Measurements from ENCODE around the gene AWAT2.

The AWAT2 gene

GRCh38 chrX:70066646-70067045, 16.9 kb upstream of the AWAT2 start:
- no peak overlapping the region for H3K27ac Mint-ChIP-seq
- H3K36me3 Mint-ChIP-seq (ENCODE audit: low read depth) = no peaks in the 10 kb centered on the region
- H3K9me3 Mint-ChIP-seq = peaks cover 13% of the 10 kb centered on the region
- H3K27me3 Mint-ChIP-seq (ENCODE audit: low read depth) = peaks cover 6% of the 10 kb centered on the region
- TF ChIP-seq CTCF (IDR thresholded peaks at IDR 0.05; ENCODE audit: unreplicated experiment in 3 of 3) = no peak
- no peak overlapping the region for H3K4me3 Mint-ChIP-seq
- H3K4me1 Mint-ChIP-seq = no peaks in the 10 kb centered on the region

- Mint-ChIP-seq H3K27me3 (ENCODE audit: low read depth) (peaks cover 6% of the 10 kb centered on the region), H3K27ac (no peak overlapping the region), H3K4me3 (no peak overlapping the region), H3K4me1 (no peaks in the 10 kb centered on the region), H3K36me3 (ENCODE audit: low read depth) (no peaks in the 10 kb centered on the region), H3K9me3 (peaks cover 13% of the 10 kb centered on the region)
- no peak for TF ChIP-seq CTCF (IDR thresholded peaks at IDR 0.05; ENCODE audit: unreplicated experiment in 3 of 3)
Observed at GRCh38 chrX:70062961-70063550, 13.3 kb upstream of the AWAT2 start.

- peaks cover 10% of the 10 kb centered on the region for H3K9me3 Mint-ChIP-seq
- no peak within 1 kb of the TSS for H3K4me3 Mint-ChIP-seq
- peaks cover under 1% of the 10 kb centered on the region for H3K27me3 Mint-ChIP-seq (ENCODE audit: low read depth)
- H3K36me3 Mint-ChIP-seq (ENCODE audit: low read depth) = no peaks in the 10 kb centered on the region
- H3K4me1 Mint-ChIP-seq = no peaks in the 10 kb centered on the region
- TF ChIP-seq CTCF (IDR thresholded peaks at IDR 0.05; ENCODE audit: unreplicated experiment in 3 of 3) = no peak
- H3K27ac Mint-ChIP-seq = no peak within 1 kb of the TSS
Observed at GRCh38 chrX:70062076-70062475, 12.3 kb upstream of the AWAT2 start, which contains the start of gene OTUD6A. OTUD6A (plus strand) TSS chrX:70062457; CDS start chrX:70062525, 68 bp downstream.

GRCh38 chrX:70054391-70054790, 4.7 kb upstream of the AWAT2 start:
- no peak overlapping the region for H3K4me3 Mint-ChIP-seq
- no peak overlapping the region for H3K27ac Mint-ChIP-seq
- no peaks in the 10 kb centered on the region for H3K36me3 Mint-ChIP-seq (ENCODE audit: low read depth)
- H3K27me3 Mint-ChIP-seq (ENCODE audit: low read depth) = no peaks in the 10 kb centered on the region
- no peaks in the 10 kb centered on the region for H3K4me1 Mint-ChIP-seq
- H3K9me3 Mint-ChIP-seq = peaks cover 6% of the 10 kb centered on the region
- TF ChIP-seq CTCF (IDR thresholded peaks at IDR 0.05; ENCODE audit: unreplicated experiment in 3 of 3) = no peak

- TF ChIP-seq CTCF (IDR thresholded peaks at IDR 0.05; ENCODE audit: unreplicated experiment in 3 of 3) = no peak
- H3K4me1 Mint-ChIP-seq = no peaks in the 10 kb centered on the region
- no peak overlapping the region for H3K27ac Mint-ChIP-seq
- H3K4me3 Mint-ChIP-seq = no peak overlapping the region
- H3K9me3 Mint-ChIP-seq = peaks cover 6% of the 10 kb centered on the region
- H3K36me3 Mint-ChIP-seq (ENCODE audit: low read depth) = no peaks in the 10 kb centered on the region
- H3K27me3 Mint-ChIP-seq (ENCODE audit: low read depth) = no peaks in the 10 kb centered on the region
Observed at GRCh38 chrX:70052895-70053615, 3.3 kb upstream of the AWAT2 start.

- H3K4me3 Mint-ChIP-seq = no peak overlapping the region
- H3K9me3 Mint-ChIP-seq = peaks cover 8% of the 10 kb centered on the region
- H3K4me1 Mint-ChIP-seq = no peaks in the 10 kb centered on the region
- TF ChIP-seq CTCF (IDR thresholded peaks at IDR 0.05; ENCODE audit: unreplicated experiment in 3 of 3) = no peak
- no peaks in the 10 kb centered on the region for H3K36me3 Mint-ChIP-seq (ENCODE audit: low read depth)
- no peaks in the 10 kb centered on the region for H3K27me3 Mint-ChIP-seq (ENCODE audit: low read depth)
- H3K27ac Mint-ChIP-seq = no peak overlapping the region
Observed at GRCh38 chrX:70049406-70049805, 332 bp downstream of the AWAT2 start.

All from nephron (organoid).